ENCODE data around the gene CALHM1.

GRCh38 chr10:103498936-103499638, 40.4 kb upstream of the CALHM1 start:
- TF ChIP-seq POLR2A (IDR thresholded peaks at IDR 0.05; ENCODE audit: low read length) (no peak), GATA1 (IDR thresholded peaks at IDR 0.05; ENCODE audit: low read depth, low read length) (no peak)

Measured in erythroblast (primary cell).